ENCODE data around the gene LBH.

Gene LBH

DNA sequence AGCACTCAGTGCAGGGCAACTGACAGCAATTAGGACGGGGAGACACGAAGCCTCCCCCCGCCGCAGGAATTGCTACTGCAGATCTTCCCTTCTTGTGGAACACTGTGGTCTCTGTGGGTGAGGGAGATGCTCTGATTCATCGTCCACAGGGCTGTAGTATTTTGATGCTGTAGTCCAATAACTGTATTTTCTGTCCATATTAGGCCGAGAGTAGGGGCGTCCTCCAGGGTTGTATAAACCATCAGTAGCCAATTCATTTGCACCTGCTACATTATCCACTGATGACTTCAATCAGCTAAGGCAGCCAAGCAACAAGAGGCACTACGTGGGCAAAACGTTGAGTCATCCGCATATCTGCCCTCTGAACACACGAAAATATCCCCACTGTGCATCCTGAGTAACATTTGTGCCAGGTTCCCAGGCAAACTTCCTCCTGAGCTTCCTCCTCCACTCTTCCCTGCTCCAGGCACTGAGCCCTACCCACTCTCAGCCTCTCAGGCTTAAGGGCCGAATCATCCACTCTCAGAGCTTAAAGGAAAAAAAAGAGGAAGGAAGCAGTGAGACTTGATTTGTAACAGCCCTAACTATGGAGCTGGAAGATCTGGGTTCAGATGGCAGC lies 62.1 kb downstream of the LBH start:
- no peak overlapping the region for H3K27ac ChIP-seq

DNA sequence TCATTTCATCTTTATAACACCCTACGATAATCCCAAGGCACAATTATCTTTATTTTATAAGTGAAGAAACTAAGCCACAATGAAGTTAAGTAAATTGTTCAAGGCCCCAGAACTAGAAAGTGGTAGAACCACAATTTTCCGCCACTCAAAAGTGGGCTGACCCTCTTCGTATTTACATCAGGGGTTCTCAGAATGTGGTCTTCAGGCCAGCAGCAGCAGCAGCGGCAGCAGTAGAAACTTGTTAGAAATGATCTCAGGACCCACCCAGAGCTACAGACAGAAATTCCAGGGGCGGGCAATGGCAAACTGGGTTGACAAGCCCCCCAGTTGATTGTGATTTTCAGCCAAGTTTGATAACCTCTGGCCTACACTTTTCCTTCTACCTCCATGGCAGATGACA lies 62.8 kb downstream of the LBH start:
- H3K27ac ChIP-seq = no peak overlapping the region

More for the DNA sequence above, 62.1 kb downstream of the LBH start:
- TF ChIP-seq ZFX (IDR thresholded peaks at IDR 0.05) (no peak), CTCF (conservative IDR thresholded peaks at IDR 0.05) (no peak)

GRCh38 chr2:30296496-30296895 lies 65.2 kb downstream of the LBH start:
- TF ChIP-seq ZFX (IDR thresholded peaks at IDR 0.05) = no peak
- TF ChIP-seq CTCF (conservative IDR thresholded peaks at IDR 0.05) = no peak
- H3K27ac ChIP-seq = no peak overlapping the region

More for the DNA sequence above, 62.8 kb downstream of the LBH start:
- TF ChIP-seq ZFX (IDR thresholded peaks at IDR 0.05) (no peak), CTCF (conservative IDR thresholded peaks at IDR 0.05) (no peak)

DNA sequence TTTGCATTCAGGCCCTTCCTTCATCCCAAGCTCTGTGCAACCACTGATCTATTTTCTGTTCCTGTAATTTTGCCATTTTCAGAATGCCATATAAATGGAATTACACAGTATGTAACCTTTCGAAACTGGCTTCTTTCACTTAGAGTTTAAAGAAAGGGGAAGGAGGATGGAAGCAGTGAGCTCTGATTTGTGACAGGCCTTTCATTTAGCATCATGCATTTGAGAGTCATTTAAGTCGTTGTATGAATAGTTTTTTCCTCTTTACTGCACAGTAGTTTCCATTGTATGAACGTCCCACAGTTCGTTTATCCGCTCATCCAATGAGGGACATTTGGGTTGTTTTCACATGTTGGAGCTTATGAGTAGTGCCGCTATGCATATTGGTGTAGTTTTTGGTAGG lies 67.0 kb downstream of the LBH start:
- TF ChIP-seq CTCF (conservative IDR thresholded peaks at IDR 0.05) (no peak), ZFX (IDR thresholded peaks at IDR 0.05) (no peak)
- H3K27ac ChIP-seq = no peak overlapping the region

GRCh38 chr2:30300122-30300455 lies 68.8 kb downstream of the LBH start:
- H3K27ac ChIP-seq = no peak overlapping the region
- no peak for TF ChIP-seq CTCF (conservative IDR thresholded peaks at IDR 0.05)
- TF ChIP-seq ZFX (IDR thresholded peaks at IDR 0.05) = no peak

DNA sequence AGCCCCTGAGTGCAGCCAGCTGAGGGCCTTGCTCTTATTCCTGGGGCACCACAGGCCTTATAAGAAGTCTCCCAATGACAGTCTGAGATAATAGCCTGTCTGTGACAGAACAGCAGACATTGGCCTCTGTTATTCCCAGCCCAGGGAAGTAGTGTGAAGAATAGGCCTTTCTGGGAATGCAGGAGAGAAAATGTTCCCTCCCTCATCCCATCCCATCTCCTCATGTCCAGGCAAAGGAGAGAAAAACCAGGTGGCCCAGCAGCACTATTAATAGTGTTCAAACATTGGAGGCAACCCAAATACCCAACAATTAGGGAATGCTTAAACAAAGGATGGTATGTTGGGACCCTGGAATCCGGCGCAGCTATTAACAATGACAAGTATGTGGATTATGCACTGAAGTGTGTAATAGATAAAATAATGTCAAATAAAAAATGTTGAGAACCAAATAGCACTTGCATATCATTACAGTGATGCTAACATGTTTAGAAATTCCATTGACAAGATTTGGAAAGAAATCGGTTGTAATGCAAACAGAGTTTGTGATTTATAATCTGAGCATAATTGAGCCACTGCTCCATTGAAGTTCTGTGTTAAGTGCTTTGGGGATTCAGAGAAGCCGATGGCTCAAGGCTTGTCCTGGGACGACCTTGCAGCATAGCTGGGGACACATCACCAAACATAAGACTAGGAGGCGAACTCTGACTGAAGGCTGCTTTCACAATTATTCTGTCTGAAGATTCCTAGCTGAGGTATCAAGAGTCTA lies 69.3 kb downstream of the LBH start:
- no peak for TF ChIP-seq ZFX (IDR thresholded peaks at IDR 0.05)
- no peak for TF ChIP-seq CTCF (conservative IDR thresholded peaks at IDR 0.05)
- H3K27ac ChIP-seq = no peak overlapping the region

DNA sequence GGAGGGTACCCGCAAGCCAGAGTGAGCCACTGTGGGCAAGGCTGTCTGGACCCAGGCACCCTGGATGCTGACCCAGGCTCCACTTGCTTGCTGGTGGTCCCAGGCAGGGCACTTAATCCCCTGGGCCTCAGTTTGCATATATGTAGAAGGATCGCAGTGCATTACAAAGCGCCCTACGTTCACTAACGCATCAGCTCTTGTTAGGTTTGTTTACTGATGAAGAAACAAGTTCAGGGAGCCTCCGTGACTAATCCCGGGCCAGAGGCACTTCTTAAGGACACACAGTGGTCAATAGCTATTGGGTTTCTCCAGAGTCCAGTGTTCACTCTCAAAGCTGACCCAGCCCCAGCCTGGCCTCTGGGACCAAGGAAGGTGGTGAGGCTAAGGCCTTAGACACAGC lies 70.2 kb downstream of the LBH start:
- H3K27ac ChIP-seq = no peak overlapping the region
- TF ChIP-seq ZFX (IDR thresholded peaks at IDR 0.05) = no peak
- no peak for TF ChIP-seq CTCF (conservative IDR thresholded peaks at IDR 0.05)

All from C4-2B (cell line).